K562 (cell line): ENCODE data around the gene DSG2. TPM values are rescaled to one million over a fixed set of nuclear protein-coding genes. Genes with fewer than 3 reads are reported as not detected.

ENCODE experiments used
- ATAC-seq: fragments of 200-7000 bp; cut with Tn5 transposase; 3 replicates; pipeline ENCODE4 v1.9.1; 2020; ENCODE audit warnings: moderate library complexity
- BruUV-seq: library from RNA; stranded (reverse); fragments of 400-500 nt; replicated peaks from 2 replicates; lab custom pipeline; 2021; lab: Mats Ljungman, UMichigan
- CTCF ChIA-PET: fragments of 300-600 bp; formaldehyde crosslinking; extraction: SDS; loops from one replicate; lab custom pipeline; 2021; ENCODE audit warnings: low intra/inter-chr PET ratio; lab: Yijun Ruan, JAX
- POLR2A ChIA-PET: fragments of 300-600, 350-650 bp; sonication (Branson Sonifier 250); formaldehyde crosslinking; extraction: SDS; loops from one replicate; lab custom pipeline; 2021; ENCODE audit warnings: antibody characterized with exemption, inconsistent platforms; lab: Yijun Ruan, JAX
- DNase-seq, 4 experiments: peaks; one replicate each; pipeline versions ENCODE4 v3.0.0 to v3.0.0-alpha.2; 2011 to 2018; ENCODE audit warnings: low spot score in 3 of 4, mixed read lengths in 3 of 4; ENCODE audit errors: extremely low read depth in 1 of 4
- FAIRE-seq: peaks from 2 replicates; lab custom pipeline; 2011; peaks lifted over from hg19 to GRCh38; lab: Jason Lieb, UNC
- H2AFZ ChIP-seq: 2 replicates; pipeline ENCODE4 v1.6.0; 2011; ENCODE audit warnings: low read depth, low read length, control low read depth, inconsistent platforms
- H3K27ac ChIP-seq: fragments of 200-600 bp; 3 replicates; pipeline ENCODE4 v1.8.0; 2011; ENCODE audit warnings: low read depth, mild to moderate bottlenecking, control low read depth, inconsistent platforms, low read length, moderate library complexity, mixed read lengths; ENCODE audit errors: extremely low read depth
- H3K27me3 ChIP-seq, 2 experiments: fragments of 300-600 bp in 1 of 2; 2 replicates in 1 of 2; 3 replicates in 1 of 2; pipeline versions ENCODE4 v1.6.0 to v1.8.0; 2011; ENCODE audit warnings: inconsistent platforms in 2 of 2, low read length in 2 of 2, mild to moderate bottlenecking in 1 of 2, mixed read lengths in 1 of 2, moderate library complexity in 1 of 2; ENCODE audit not compliant: control insufficient read depth in 2 of 2, insufficient read depth in 2 of 2
- H3K36me3 ChIP-seq: fragments of 300-600 bp; 3 replicates; pipeline ENCODE4 v1.8.0; 2011; ENCODE audit warnings: mild to moderate bottlenecking, low read length, inconsistent platforms; ENCODE audit not compliant: control insufficient read depth, insufficient read depth
- H3K4me1 ChIP-seq, 2 experiments: fragments of 200-600 bp in 1 of 2; replicated peaks in 1 of 2; 2 replicates in 1 of 2; 3 replicates in 1 of 2; pipeline versions ENCODE4 v1.5.1 to v1.8.0; 2011; ENCODE audit warnings: inconsistent platforms in 2 of 2, low read length in 2 of 2, mild to moderate bottlenecking in 1 of 2, mixed read lengths in 1 of 2, moderate library complexity in 1 of 2; ENCODE audit not compliant: control insufficient read depth in 2 of 2, insufficient read depth in 2 of 2
- H3K4me2 ChIP-seq: 2 replicates; pipeline ENCODE4 v1.6.1; 2011; ENCODE audit warnings: low read length, control low read depth, inconsistent platforms, mixed read lengths; ENCODE audit not compliant: insufficient read depth
- H3K4me3 ChIP-seq: fragments of 200-600 bp; sonication (generic), shearing (Covaris generic); 2 replicates; pipeline ENCODE4 v1.5.1; 2016; ENCODE audit warnings: control low read depth, inconsistent platforms
- H3K79me2 ChIP-seq: fragments of 200-600 bp; 3 replicates; pipeline ENCODE4 v1.8.0; 2011; ENCODE audit warnings: low read length, inconsistent platforms; ENCODE audit not compliant: control insufficient read depth, insufficient read depth
- H3K9ac ChIP-seq, 2 experiments: 2 replicates each; pipeline versions ENCODE4 v1.6.0 to v1.6.1; 2011; ENCODE audit warnings: low read depth in 2 of 2, low read length in 2 of 2, control low read depth in 1 of 2, inconsistent platforms in 1 of 2, mild to moderate bottlenecking in 1 of 2, mixed read lengths in 1 of 2; ENCODE audit not compliant: insufficient read depth in 1 of 2
- H3K9me1 ChIP-seq: one replicate; pipeline ENCODE4 v1.6.0; 2011; ENCODE audit warnings: inconsistent platforms, mild to moderate bottlenecking, low read length, moderate library complexity; ENCODE audit not compliant: control insufficient read depth, insufficient read depth
- H3K9me3 ChIP-seq: replicated peaks from 2 replicates; pipeline ENCODE4 v1.5.1; 2011; ENCODE audit warnings: low read depth, low read length, inconsistent platforms; ENCODE audit not compliant: control insufficient read depth, insufficient read depth
- H4K20me1 ChIP-seq: replicated peaks from 2 replicates; pipeline ENCODE4 v1.6.1; 2011; ENCODE audit warnings: low read length, inconsistent platforms, mixed read lengths; ENCODE audit not compliant: control insufficient read depth, insufficient read depth
- ATF4 ChIP-seq: fragments of 450-650 bp; formaldehyde crosslinking; IDR thresholded peaks from 2 replicates; pipeline ENCODE4 v1.4.0; 2022; ENCODE audit warnings: mild to moderate bottlenecking, moderate library complexity
- CREBBP ChIP-seq: IDR thresholded peaks from one replicate; pipeline ENCODE4 v1.6.1; 2012; ENCODE audit warnings: low read depth, mild to moderate bottlenecking, control low read depth, inconsistent platforms, low read length
- ELF1 ChIP-seq: fragments of 200-800 bp; sonication (Bioruptor generic); IDR thresholded peaks from 2 replicates; pipeline ENCODE4 v1.6.1; 2016; ENCODE audit warnings: missing genetic modification characterization, missing compliant biosample characterization
- MAFG ChIP-seq: fragments of 450-650 bp; conservative IDR thresholded peaks from 2 replicates; pipeline ENCODE4 v1.6.1; 2016; ENCODE audit warnings: missing genetic modification characterization, missing compliant biosample characterization
- MXD1 ChIP-seq: fragments of 250-450 bp; sonication (Bioruptor Pico); IDR thresholded peaks from 2 replicates; pipeline ENCODE4 v1.8.0; 2021; ENCODE audit warnings: borderline replicate concordance, mild to moderate bottlenecking, moderate library complexity; ENCODE audit not compliant: poor library complexity, severe bottlenecking
- NR1H2 ChIP-seq: sonication (generic); formaldehyde crosslinking; IDR thresholded peaks from 2 replicates; pipeline ENCODE4 v1.4.0; 2020; ENCODE audit warnings: mild to moderate bottlenecking, missing genetic modification reagents
- PHF8 ChIP-seq: fragments of 200-600 bp; sonication (generic); IDR thresholded peaks from 2 replicates; pipeline ENCODE4 v1.6.1; 2012; ENCODE audit warnings: mixed run types, mild to moderate bottlenecking, inconsistent platforms, low read length, moderate library complexity, borderline replicate concordance
- PTBP1 ChIP-seq: fragments of 200-400 bp; formaldehyde crosslinking; IDR thresholded peaks from 2 replicates; pipeline ENCODE4 v1.6.1; 2017; ENCODE audit warnings: low read depth, low read length
- SP2 ChIP-seq: IDR thresholded peaks from 2 replicates; pipeline ENCODE4 v1.6.1; 2011; ENCODE audit warnings: mild to moderate bottlenecking, low read depth, low read length, moderate library complexity; ENCODE audit not compliant: poor library complexity, severe bottlenecking; ENCODE audit errors: extremely low read depth
- SRSF1 ChIP-seq: fragments of 200-400 bp; formaldehyde crosslinking; IDR thresholded peaks from 2 replicates; pipeline ENCODE4 v1.6.1; 2017; ENCODE audit warnings: mild to moderate bottlenecking, low read depth, low read length, moderate library complexity
- STAT5A ChIP-seq: IDR thresholded peaks from 2 replicates; pipeline ENCODE4 v1.6.1; 2012; ENCODE audit warnings: low read length, inconsistent platforms, borderline replicate concordance
- TAF7 ChIP-seq: fragments of 450-650 bp; IDR thresholded peaks from 2 replicates; pipeline ENCODE4 v1.6.1; 2016; ENCODE audit warnings: missing genetic modification characterization, missing compliant biosample characterization
- TAL1 ChIP-seq: fragments of 450-650 bp; IDR thresholded peaks from 2 replicates; pipeline ENCODE4 v1.6.1; 2016; ENCODE audit warnings: mild to moderate bottlenecking
- ZBTB8A ChIP-seq: fragments of 450-650 bp; IDR thresholded peaks from 2 replicates; pipeline ENCODE4 v1.6.1; 2018; ENCODE audit warnings: mild to moderate bottlenecking, moderate library complexity; ENCODE audit not compliant: partially characterized antibody
- ZNF133 ChIP-seq: fragments of 250-450 bp; sonication (Bioruptor Pico); IDR thresholded peaks from 2 replicates; pipeline ENCODE4 v1.4.0; 2020; ENCODE audit warnings: mild to moderate bottlenecking
- ZNF146 ChIP-seq: IDR thresholded peaks from one replicate; pipeline ENCODE4 v1.6.1; 2018; ENCODE audit warnings: missing compliant biosample characterization; ENCODE audit not compliant: unreplicated experiment
- ZNF165 ChIP-seq: fragments of 250-450 bp; sonication (Bioruptor Pico); IDR thresholded peaks from 2 replicates; pipeline ENCODE4 v1.4.0; 2020; ENCODE audit warnings: borderline replicate concordance
- ZNF263 ChIP-seq: sonication (generic); formaldehyde crosslinking; IDR thresholded peaks from 2 replicates; pipeline ENCODE4 v1.8.0; 2022; ENCODE audit warnings: mild to moderate bottlenecking, missing genetic modification reagents, borderline replicate concordance
- WGBS: fragments of 100-300 bp; shearing (Covaris generic); methylation state at CpG from one replicate; pipeline ENCODE4 v1.1.6; 2016; ENCODE audit warnings: low coverage, mixed read lengths; ENCODE audit not compliant: insufficient coverage; ENCODE audit errors: missing lambda C conversion rate; 5-methylcytosine and 5-hydroxymethylcytosine counted together
- in situ Hi-C: fragments of 300-500 bp; cut with MboI; formaldehyde crosslinking; loops from 4 replicates; pipeline ENCODE4 v1.15.0; 2018; ENCODE audit warnings: inconsistent platforms, mixed read lengths
- intact Hi-C: fragments of 100-400 bp; cut with micrococcal nuclease; formaldehyde crosslinking; loops from 2 replicates; pipeline ENCODE4 v1.14.2; 2022
- polyA plus RNA-seq, 8 experiments: library from polyadenylated mRNA; depleted of rRNA in 4 of 8; stranded (reverse) in 5 of 8; unstranded in 3 of 8; fragments of >200 nt; fragmentation: Nextera tagmentation in 2 of 8; fragmentation: Illumina TruSeq in 1 of 8; extraction: Ambion mirVana in 2 of 8; extraction: Trizol in 1 of 8; gene quantifications; 2 replicates each; pipeline versions ENCODE4 v1.2.1 to v1.2.3, GENCODE V29; 2011 to 2014; ENCODE audit warnings: inconsistent platforms in 1 of 8, missing spikeins in 1 of 8
- total RNA-seq, 7 experiments: library from RNA; depleted of rRNA in 6 of 7; stranded (reverse); fragments of >200 nt in 6 of 7; fragmentation: Illumina TruSeq in 2 of 7; extraction: Trizol in 2 of 7; gene quantifications; 2 replicates each; pipeline versions ENCODE4 v1.2.1 to v1.2.3, GENCODE V29; 2011 to 2021; ENCODE audit warnings: low replicate concordance in 1 of 7

DSG2 gene
- total and polyA plus RNA-seq, 9 of the 15 experiments (the other 6 are each of a cell fraction or from before 2014, with no cell fraction given), result 16.9 to 68.6 (median 41.3) TPM

GRCh38 chr18:31591113-31591512, 93.1 kb downstream of the DSG2 start (continued):
- TF ChIP-seq ATF4 (CRISPR knock-in tag), result no peak
- TF ChIP-seq MAFG (tag), result peak; percentile 99

GRCh38 chr18:31591628-31592027, 93.7 kb downstream of the DSG2 start, which contains the start of gene TTR:
TSS of gene TTR (plus strand) at chr18:31591877. CDS start at chr18:31591903, 26 bp downstream.
- Histone ChIP-seq H3K9ac (no peak within 1 kb of the TSS), H3K9me3 (no peaks in the 10 kb centered on the region), H4K20me1 (no peaks in the 10 kb centered on the region), H3K4me2 (no peak within 1 kb of the TSS), H3K79me2 (no peaks in the 10 kb centered on the region), H2AFZ (no peak within 1 kb of the TSS), H3K4me1 (no peaks in the 10 kb centered on the region), H3K4me3 (no peak within 1 kb of the TSS), H3K27me3 (peaks cover 0 to 5% of the 10 kb centered on the region in 2 experiments; a peak in 1 of 5 replicates), H3K9me1 (no peaks in the 10 kb centered on the region), H3K27ac (no peak within 1 kb of the TSS), H3K36me3 (no peaks in the 10 kb centered on the region)
- in situ Hi-C loops, result no loop called here
- no peak for DNase-seq
- no peak for ATAC-seq
- POLR2A ChIA-PET, result no interaction called here
- WGBS, result 0% methylated on average over 5 of the region's 5 CpGs
- no TSS peak for BruUV-seq
- FAIRE-seq, result no peak
- intact Hi-C loops, result no loop called here
- CTCF ChIA-PET, result no interaction called here
- no peak for TF ChIP-seq TAL1
- TF ChIP-seq ZNF263 (CRISPR knock-in tag), result no peak
- no peak for TF ChIP-seq TAF7 (tag)
- no peak for TF ChIP-seq NR1H2 (CRISPR knock-in tag)
- no peak for TF ChIP-seq ZNF133 (CRISPR knock-in tag)
- no peak for TF ChIP-seq CREBBP
- TF ChIP-seq ZNF146 (CRISPR knock-in tag), result no peak
- TF ChIP-seq PHF8, result no peak
- TF ChIP-seq ELF1 (tag), result no peak
- no peak for TF ChIP-seq STAT5A
- no peak for TF ChIP-seq PTBP1
- no peak for TF ChIP-seq MXD1
- TF ChIP-seq ZNF165 (CRISPR knock-in tag), result no peak
- TF ChIP-seq SRSF1, result no peak
- TF ChIP-seq SP2, result no peak
- no peak for TF ChIP-seq ZBTB8A
